HG02623 (cell line): Measurements from ENCODE around the gene NME8.

Source experiments
- ATAC-seq: cut with Tn5 transposase; IDR thresholded peaks from one replicate; pipeline ENCODE4 v1.9.1; 2021; ENCODE audit warnings: moderate library complexity; ENCODE audit not compliant: unreplicated experiment

Gene NME8

GRCh38 chr7:37899712-37900247, 51.4 kb downstream of the NME8 start:
- no peak for ATAC-seq

- no peak for ATAC-seq
Measured at GRCh38 chr7:37901236-37901827, 52.9 kb downstream of the NME8 start.

GRCh38 chr7:37901890-37902524, 53.6 kb downstream of the NME8 start:
- ATAC-seq = no peak

- no peak for ATAC-seq
Measured at GRCh38 chr7:37908221-37908788, 59.9 kb downstream of the NME8 start.

- no peak for ATAC-seq
Measured at GRCh38 chr7:37912756-37913155, 64.4 kb downstream of the NME8 start.

GRCh38 chr7:37915438-37915837, 67.0 kb downstream of the NME8 start:
- no peak for ATAC-seq

- ATAC-seq = no peak
Measured at GRCh38 chr7:37916017-37916672, 67.7 kb downstream of the NME8 start.

GRCh38 chr7:37916673-37917660, 68.6 kb downstream of the NME8 start, which contains the start of gene SFRP4:
Gene SFRP4 (minus strand): TSS chr7:37916817. CDS start chr7:37916537, 280 bp downstream.
- no peak for ATAC-seq

GRCh38 chr7:37918526-37918925, 70.1 kb downstream of the NME8 start:
- ATAC-seq = no peak

GRCh38 chr7:37920305-37920848, 72.0 kb downstream of the NME8 start, which contains the start of gene EPDR1:
Gene EPDR1 (plus strand): TSS chr7:37920640. CDS start chr7:37920940, 300 bp downstream.
- ATAC-seq = peak; percentile 37

- peak; percentile 21 for ATAC-seq
Measured at GRCh38 chr7:37920849-37921805, 72.7 kb downstream of the NME8 start.

GRCh38 chr7:37921876-37922275, 73.5 kb downstream of the NME8 start:
- ATAC-seq = no peak

GRCh38 chr7:37923996-37924395, 75.6 kb downstream of the NME8 start:
- no peak for ATAC-seq

GRCh38 chr7:37924491-37925041, 76.2 kb downstream of the NME8 start:
- no peak for ATAC-seq

- ATAC-seq = no peak
Measured at GRCh38 chr7:37925620-37926019, 77.2 kb downstream of the NME8 start.

- ATAC-seq = no peak
Measured at GRCh38 chr7:37927773-37928444, 79.5 kb downstream of the NME8 start.

GRCh38 chr7:37928878-37929277, 80.5 kb downstream of the NME8 start:
- no peak for ATAC-seq
